Fibroblast of lung (primary cell): ENCODE measurements around the gene ANXA2.

Experiments
- EZH2 ChIP-seq: IDR thresholded peaks from 2 replicates; pipeline ENCODE4 v1.5.1; 2012; ENCODE audit warnings: low read length, control low read depth, mild to moderate bottlenecking; ENCODE audit errors: missing control alignments
- TF ChIP-seq, protein P1 (sequence below), 2 donors: IDR thresholded peaks in 1 of 2; conservative IDR thresholded peaks in 1 of 2; 1 replicate in 1 of 2; 2 replicates in 1 of 2; pipeline ENCODE4 v1.5.1; 2011 to 2012; ENCODE audit warnings: low read length in 2 of 2, control low read depth in 1 of 2, inconsistent platforms in 1 of 2, low read depth in 1 of 2, mild to moderate bottlenecking in 1 of 2

DNA sequence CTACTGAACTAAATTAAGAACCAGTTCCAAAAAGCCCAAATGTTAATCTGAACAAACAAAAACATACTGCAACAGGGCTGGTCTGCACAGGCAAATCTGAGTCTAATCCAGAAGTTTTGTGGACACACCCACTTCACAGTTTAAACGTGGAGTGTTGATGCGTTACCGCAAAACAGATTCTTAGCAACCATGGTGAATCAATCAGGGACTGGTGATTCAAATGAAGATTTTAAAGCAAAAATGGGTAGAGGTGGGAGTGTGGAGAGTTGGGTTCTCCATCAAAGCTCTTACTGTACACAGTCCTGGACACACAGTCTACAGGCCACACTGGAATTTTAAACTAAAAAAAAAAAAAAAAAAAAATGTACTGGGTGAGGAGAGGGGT, 5.2 kb downstream of the ANXA2 start:
- TF ChIP-seq, protein P1, sequence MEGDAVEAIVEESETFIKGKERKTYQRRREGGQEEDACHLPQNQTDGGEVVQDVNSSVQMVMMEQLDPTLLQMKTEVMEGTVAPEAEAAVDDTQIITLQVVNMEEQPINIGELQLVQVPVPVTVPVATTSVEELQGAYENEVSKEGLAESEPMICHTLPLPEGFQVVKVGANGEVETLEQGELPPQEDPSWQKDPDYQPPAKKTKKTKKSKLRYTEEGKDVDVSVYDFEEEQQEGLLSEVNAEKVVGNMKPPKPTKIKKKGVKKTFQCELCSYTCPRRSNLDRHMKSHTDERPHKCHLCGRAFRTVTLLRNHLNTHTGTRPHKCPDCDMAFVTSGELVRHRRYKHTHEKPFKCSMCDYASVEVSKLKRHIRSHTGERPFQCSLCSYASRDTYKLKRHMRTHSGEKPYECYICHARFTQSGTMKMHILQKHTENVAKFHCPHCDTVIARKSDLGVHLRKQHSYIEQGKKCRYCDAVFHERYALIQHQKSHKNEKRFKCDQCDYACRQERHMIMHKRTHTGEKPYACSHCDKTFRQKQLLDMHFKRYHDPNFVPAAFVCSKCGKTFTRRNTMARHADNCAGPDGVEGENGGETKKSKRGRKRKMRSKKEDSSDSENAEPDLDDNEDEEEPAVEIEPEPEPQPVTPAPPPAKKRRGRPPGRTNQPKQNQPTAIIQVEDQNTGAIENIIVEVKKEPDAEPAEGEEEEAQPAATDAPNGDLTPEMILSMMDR (conservative IDR thresholded peaks at IDR 0.05 in 1 of 2, IDR thresholded peaks at IDR 0.05 in 1 of 2; ENCODE audit: low read depth in 1 of 2, low read length in 2 of 2) = no peak
- no peak for TF ChIP-seq EZH2
